Gastroesophageal sphincter (tissue), 4 donors: ENCODE results near the gene PSME2. TPM values are rescaled to one million over a fixed set of nuclear protein-coding genes. Genes with fewer than 3 reads are reported as not detected.
A peak's percentile ranks its signal among the peaks of the same experiment; 100 is the strongest.
"Not testable (repeated sequence)": the region's sequence is repeated elsewhere in the genome, so short reads cannot be mapped to it uniquely, and the experiment has no call there.

Source experiments
- ATAC-seq: fragments of 150-250 bp; one replicate; pipeline ENCODE4 v1.9.1; 2016; ENCODE audit warnings: mild to moderate bottlenecking, moderate library complexity
- H3K27ac ChIP-seq, 4 donors: fragments of 200-600 bp; sonication (generic) in 3 of 4; 1 replicate in 3 of 4; 2 replicates in 1 of 4; pipeline ENCODE4 v1.5.1; 2016 to 2019
- H3K27me3 ChIP-seq: fragments of 200-600 bp; sonication (generic); one replicate; pipeline ENCODE4 v1.5.1; 2019
- H3K36me3 ChIP-seq, 2 donors: fragments of 200-600 bp; sonication (generic); one replicate each; pipeline ENCODE4 v1.5.1; 2019; ENCODE audit warnings: control low read depth in 1 of 2
- H3K4me1 ChIP-seq, 3 donors: fragments of 200-600 bp; sonication (generic); 1 replicate in 2 of 3; 2 replicates in 1 of 3; pipeline ENCODE4 v1.5.1; 2016 to 2019; ENCODE audit warnings: control low read depth in 2 of 3
- H3K4me3 ChIP-seq, 2 donors: fragments of 200-600 bp; sonication (generic); one replicate each; pipeline ENCODE4 v1.5.1; 2019; ENCODE audit warnings: mild to moderate bottlenecking in 1 of 2, moderate library complexity in 1 of 2
- H3K9me3 ChIP-seq, 3 donors: fragments of 200-600 bp; sonication (generic); one replicate each; pipeline ENCODE4 v1.5.1; 2017 to 2019; ENCODE audit warnings: control low read depth in 2 of 3
- CTCF ChIP-seq, 4 experiments: fragments of 200-600 bp in 2 of 4; fragments of 450-650 bp in 2 of 4; sonication (generic) in 1 of 4; IDR thresholded peaks; one replicate each; pipeline ENCODE4 v1.5.1; 2017 to 2019; ENCODE audit warnings: antibody characterized with exemption in 4 of 4, mild to moderate bottlenecking in 2 of 4, moderate library complexity in 2 of 4
- EP300 ChIP-seq: sonication (generic); formaldehyde crosslinking; IDR thresholded peaks from one replicate; pipeline ENCODE4 v1.6.1; 2017; ENCODE audit warnings: antibody characterized with exemption, mild to moderate bottlenecking
- POLR2A ChIP-seq, 2 donors: fragments of 450-650 bp; IDR thresholded peaks; one replicate each; pipeline ENCODE4 v1.6.1; 2017; ENCODE audit warnings: antibody characterized with exemption in 2 of 2, mild to moderate bottlenecking in 2 of 2, moderate library complexity in 1 of 2
- POLR2AphosphoS5 ChIP-seq: sonication (generic); formaldehyde crosslinking; IDR thresholded peaks from one replicate; pipeline ENCODE4 v1.6.1; 2017; ENCODE audit warnings: antibody characterized with exemption
- WGBS, 2 donors: methylation state at CpG; one replicate each; pipeline ENCODE4 v1.1.5; 2018; ENCODE audit warnings: low coverage in 1 of 2; 5-methylcytosine and 5-hydroxymethylcytosine counted together
- total RNA-seq, 4 donors: library from RNA; depleted of rRNA; stranded (reverse); fragments of >200 nt; gene quantifications; one replicate each; pipeline ENCODE4 v1.1.0, GENCODE V29; 2016

The PSME2 gene
- total RNA-seq, 4 donors from 2014 or later = 41.4 to 52.3 (median 42.0) TPM

DNA sequence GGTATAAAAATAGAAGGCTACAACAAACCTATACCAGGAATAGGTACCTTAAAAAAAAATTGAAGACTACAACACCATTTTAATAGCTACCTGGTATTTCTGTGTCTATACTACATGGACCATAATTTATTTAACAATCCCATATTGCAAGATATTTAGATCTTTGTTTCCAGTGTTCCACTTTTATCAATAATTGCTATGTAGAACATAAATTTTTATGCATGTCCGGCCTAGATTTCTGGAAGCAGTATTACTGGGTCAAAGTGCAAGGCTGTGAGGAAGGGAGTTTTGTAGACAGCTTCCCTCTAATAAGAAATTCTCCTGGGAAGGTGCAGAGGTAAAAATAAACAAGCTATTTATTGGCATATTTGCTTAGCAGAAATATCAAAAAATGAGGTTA lies 35.9 kb downstream of the PSME2 start:
- peaks cover 0 to 20% (median 1%) of the 10 kb centered on the region in 3 donors for H3K4me1 ChIP-seq
- no peaks in the 10 kb centered on the region for H3K27me3 ChIP-seq
- WGBS, 2 donors = 56 to 75% methylated on average over 1 of the region's 1 CpG
- no peak overlapping the region for H3K27ac ChIP-seq
- no peak overlapping the region for H3K4me3 ChIP-seq
- no peak for TF ChIP-seq POLR2A (IDR thresholded peaks at IDR 0.05)
- no peak for TF ChIP-seq POLR2AphosphoS5
- no peak for TF ChIP-seq CTCF (IDR thresholded peaks at IDR 0.05)
- TF ChIP-seq EP300 = no peak
- no peak for ATAC-seq
- no peaks in the 10 kb centered on the region for H3K36me3 ChIP-seq
- no peaks in the 10 kb centered on the region for H3K9me3 ChIP-seq

- 87% methylated on average over 6 to 9 of the region's 9 CpGs for WGBS, 2 donors
- ATAC-seq = no peak
- no peak for TF ChIP-seq EP300
- TF ChIP-seq POLR2A (IDR thresholded peaks at IDR 0.05) = no peak
- TF ChIP-seq CTCF (IDR thresholded peaks at IDR 0.05) = no peak
- TF ChIP-seq POLR2AphosphoS5 = no peak
- H3K27ac ChIP-seq = no peak overlapping the region
- no peak overlapping the region for H3K4me3 ChIP-seq
- no peaks in the 10 kb centered on the region for H3K27me3 ChIP-seq
- peaks cover 0 to 18% (median 0%) of the 10 kb centered on the region in 3 donors for H3K4me1 ChIP-seq
- no peaks in the 10 kb centered on the region for H3K36me3 ChIP-seq
- H3K9me3 ChIP-seq = no peaks in the 10 kb centered on the region
Measured at GRCh38 chr14:24110060-24110459, 36.4 kb downstream of the PSME2 start.

DNA sequence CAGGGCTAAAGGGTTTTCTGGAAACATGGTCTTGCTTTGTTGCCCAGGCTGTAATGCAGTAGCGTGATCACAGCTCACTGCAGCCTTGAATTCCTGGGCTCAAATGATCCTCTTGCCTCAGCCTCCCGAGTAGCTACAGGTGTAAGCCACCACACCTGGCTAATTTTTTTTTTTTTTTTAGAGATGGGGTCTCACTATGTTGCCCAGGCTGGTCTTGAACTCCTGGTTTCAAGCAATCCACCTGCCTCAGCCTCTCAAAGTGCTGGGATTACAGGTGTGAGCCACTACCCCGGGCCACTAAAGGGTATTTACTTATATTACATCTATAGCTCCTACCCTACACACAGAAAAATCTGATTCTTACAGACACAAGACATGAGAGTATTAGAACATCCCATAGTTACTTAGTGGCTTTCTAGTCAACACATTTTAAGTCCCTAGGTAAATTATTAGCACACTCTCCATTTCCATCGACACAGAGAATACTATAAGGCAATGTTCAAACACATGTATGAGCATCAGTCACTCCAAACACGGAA lies 38.0 kb downstream of the PSME2 start:
- ATAC-seq = peak; percentile 8
- 17 to 39% methylated on average over 2 to 5 of the region's 5 CpGs for WGBS, 2 donors
- peaks cover 0 to 11% of the 10 kb centered on the region in 2 donors for H3K36me3 ChIP-seq
- H3K9me3 ChIP-seq = no peaks in the 10 kb centered on the region
- TF ChIP-seq POLR2AphosphoS5 = no peak
- no peak for TF ChIP-seq EP300
- TF ChIP-seq CTCF (IDR thresholded peaks at IDR 0.05) = no peak
- no peak for TF ChIP-seq POLR2A (IDR thresholded peaks at IDR 0.05)
- H3K27me3 ChIP-seq = no peaks in the 10 kb centered on the region
- peaks cover 0 to 16% (median 0%) of the 10 kb centered on the region in 3 donors for H3K4me1 ChIP-seq
- no peak overlapping the region for H3K4me3 ChIP-seq
- H3K27ac ChIP-seq = peak overlapping the region in 1 of 4 donors; percentile 32

DNA sequence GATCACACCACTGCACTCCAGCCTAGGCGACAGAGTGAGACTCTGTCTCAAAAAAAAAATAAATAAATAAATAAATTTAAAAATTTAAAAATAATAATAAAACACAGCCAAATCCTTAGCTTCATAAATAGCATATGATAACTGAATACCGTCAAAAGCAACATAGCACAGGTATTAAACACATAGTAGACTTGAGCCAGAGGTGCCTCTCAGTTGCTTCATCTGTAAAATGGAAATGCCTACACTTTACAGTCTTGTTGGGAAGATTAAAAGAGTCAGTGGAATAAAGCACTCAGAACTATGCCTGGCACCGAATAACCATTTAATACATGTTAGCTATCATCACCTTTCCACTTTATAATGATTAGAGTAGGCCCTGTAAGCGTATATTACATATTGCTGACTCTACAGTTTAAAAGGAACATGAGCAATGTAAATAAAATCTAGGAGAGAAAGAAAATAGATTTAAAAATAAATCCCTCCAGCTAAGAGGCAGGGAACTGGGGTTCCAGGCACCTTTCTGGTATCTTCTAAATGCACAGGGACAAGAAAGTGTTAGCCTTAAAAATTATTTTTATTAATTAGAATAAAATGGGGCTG lies 39.6 kb downstream of the PSME2 start:
- Histone ChIP-seq H3K27me3 (no peaks in the 10 kb centered on the region), H3K27ac (no peak overlapping the region), H3K9me3 (no peaks in the 10 kb centered on the region), H3K36me3 (peaks cover 0 to 20% of the 10 kb centered on the region in 2 donors), H3K4me3 (no peak overlapping the region), H3K4me1 (peaks cover 0 to 11% (median 0%) of the 10 kb centered on the region in 3 donors)
- ATAC-seq = no peak
- TF ChIP-seq POLR2AphosphoS5 = no peak
- TF ChIP-seq CTCF (IDR thresholded peaks at IDR 0.05) = no peak
- TF ChIP-seq POLR2A (IDR thresholded peaks at IDR 0.05) = no peak
- TF ChIP-seq EP300 = no peak
- WGBS, 2 donors = 89 to 96% methylated on average over 4 of the region's 4 CpGs

DNA sequence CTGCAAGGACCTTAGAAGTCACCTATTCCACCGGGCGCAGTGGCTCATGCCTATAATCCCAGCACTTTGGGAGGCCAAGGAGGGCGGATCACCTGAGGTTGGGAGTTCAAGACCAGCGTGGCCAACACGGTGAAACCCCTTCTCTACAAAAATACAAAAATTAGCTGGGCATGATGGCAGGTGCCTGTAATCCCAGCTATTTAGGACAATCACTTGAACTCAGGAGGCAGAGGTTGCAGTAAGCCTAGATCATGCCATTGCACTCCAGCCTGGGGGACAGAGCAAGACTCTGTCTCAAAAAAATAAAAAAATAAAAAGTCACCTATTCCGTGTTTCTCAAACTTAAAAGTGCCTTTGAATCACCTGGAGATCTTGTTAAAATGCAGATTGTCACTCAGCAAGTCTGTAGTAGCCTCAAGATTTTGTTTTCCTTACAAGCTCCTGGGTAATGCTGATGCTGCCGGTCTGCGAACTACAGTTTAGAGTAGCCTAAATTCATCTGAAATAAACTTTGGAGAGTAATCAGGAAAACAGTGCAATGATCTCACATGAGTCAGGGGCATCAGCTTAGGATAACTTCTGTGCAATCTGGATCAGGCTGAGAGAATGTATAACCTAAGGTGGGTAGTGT lies 40.7 kb downstream of the PSME2 start:
- not testable (repeated sequence) for H3K4me3 ChIP-seq
- H3K36me3 ChIP-seq = peaks cover 0 to 22% of the 10 kb centered on the region in 2 donors
- 57 to 84% methylated on average over 1 to 8 of the region's 8 CpGs for WGBS, 2 donors

More for the DNA sequence above, 40.7 kb downstream of the PSME2 start:
- ATAC-seq, H3K27ac ChIP-seq, H3K27me3 ChIP-seq, H3K9me3 ChIP-seq: not testable (repeated sequence)
- peaks cover 0 to 11% (median 0%) of the 10 kb centered on the region in 3 donors for H3K4me1 ChIP-seq
